Epithelial cell of proximal tubule (primary cell): ENCODE data around the gene RAD51. TPM values are rescaled to one million over a fixed set of nuclear protein-coding genes. Genes with fewer than 3 reads are reported as not detected.
"Not testable (repeated sequence)": the region's sequence is repeated elsewhere in the genome, so short reads cannot be mapped to it uniquely, and the experiment has no call there.

Source experiments
- DNase-seq: peaks from one replicate; pipeline ENCODE4 v3.0.0-alpha.2; 2011; ENCODE audit warnings: low read depth
- H3K4me3 ChIP-seq: 2 replicates; pipeline ENCODE4 v1.5.1; 2011; ENCODE audit warnings: low read depth, mild to moderate bottlenecking, low read length
- total RNA-seq: library from RNA; depleted of rRNA; stranded (reverse); fragments of >200 nt; gene quantifications from 2 replicates; pipeline ENCODE4 v1.2.3, GENCODE V29; 2015
- TF ChIP-seq, protein P1 (sequence below): conservative IDR thresholded peaks from 2 replicates; pipeline ENCODE4 v1.5.1; 2012; ENCODE audit warnings: low read depth, mild to moderate bottlenecking, low read length

RAD51 gene
- total RNA-seq: 19.5 and 20.8 TPM in 2 replicates

DNA sequence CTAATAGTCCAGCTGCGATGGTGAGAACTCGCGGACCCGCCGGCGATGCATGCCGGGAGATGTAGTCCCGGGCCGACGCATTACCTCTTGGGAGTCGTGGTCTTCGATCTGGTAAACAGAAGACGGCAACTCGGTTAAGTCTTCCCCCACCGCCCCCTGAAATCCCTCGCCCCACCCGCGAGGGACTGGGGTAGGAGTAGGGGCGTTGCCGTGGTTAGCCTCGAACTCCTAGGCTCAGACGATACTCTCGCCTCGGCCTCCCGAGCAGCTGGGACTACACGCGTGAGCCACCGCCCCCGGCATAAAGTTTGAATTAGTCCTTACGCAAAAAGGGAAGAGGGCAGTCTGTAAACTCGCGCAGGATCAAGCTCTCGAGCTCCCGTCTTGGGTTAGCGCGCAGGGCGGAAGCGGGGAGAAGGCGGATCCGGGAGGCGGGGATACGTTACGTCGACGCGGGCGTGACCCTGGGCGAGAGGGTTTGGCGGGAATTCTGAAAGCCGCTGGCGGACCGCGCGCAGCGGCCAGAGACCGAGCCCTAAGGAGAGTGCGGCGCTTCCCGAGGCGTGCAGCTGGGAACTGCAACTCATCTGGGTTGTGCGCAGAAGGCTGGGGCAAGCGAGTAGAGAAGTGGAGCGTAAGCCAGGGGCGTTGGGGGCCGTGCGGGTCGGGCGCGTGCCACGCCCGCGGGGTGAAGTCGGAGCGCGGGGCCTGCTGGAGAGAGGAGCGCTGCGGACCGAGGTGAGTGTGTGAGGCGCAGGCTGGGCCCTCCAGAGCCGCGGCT, at the start of gene RAD51:
RAD51 (plus strand) TSS at position 487 of the 781 bp plus-strand sequence. CDS start 3,585 bp downstream, outside the sequence.
- DNase-seq: peak; percentile 67
- H3K4me3 ChIP-seq: peak within 1 kb of the TSS; percentile 84
- TF ChIP-seq, protein P1, sequence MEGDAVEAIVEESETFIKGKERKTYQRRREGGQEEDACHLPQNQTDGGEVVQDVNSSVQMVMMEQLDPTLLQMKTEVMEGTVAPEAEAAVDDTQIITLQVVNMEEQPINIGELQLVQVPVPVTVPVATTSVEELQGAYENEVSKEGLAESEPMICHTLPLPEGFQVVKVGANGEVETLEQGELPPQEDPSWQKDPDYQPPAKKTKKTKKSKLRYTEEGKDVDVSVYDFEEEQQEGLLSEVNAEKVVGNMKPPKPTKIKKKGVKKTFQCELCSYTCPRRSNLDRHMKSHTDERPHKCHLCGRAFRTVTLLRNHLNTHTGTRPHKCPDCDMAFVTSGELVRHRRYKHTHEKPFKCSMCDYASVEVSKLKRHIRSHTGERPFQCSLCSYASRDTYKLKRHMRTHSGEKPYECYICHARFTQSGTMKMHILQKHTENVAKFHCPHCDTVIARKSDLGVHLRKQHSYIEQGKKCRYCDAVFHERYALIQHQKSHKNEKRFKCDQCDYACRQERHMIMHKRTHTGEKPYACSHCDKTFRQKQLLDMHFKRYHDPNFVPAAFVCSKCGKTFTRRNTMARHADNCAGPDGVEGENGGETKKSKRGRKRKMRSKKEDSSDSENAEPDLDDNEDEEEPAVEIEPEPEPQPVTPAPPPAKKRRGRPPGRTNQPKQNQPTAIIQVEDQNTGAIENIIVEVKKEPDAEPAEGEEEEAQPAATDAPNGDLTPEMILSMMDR: no peak

DNA sequence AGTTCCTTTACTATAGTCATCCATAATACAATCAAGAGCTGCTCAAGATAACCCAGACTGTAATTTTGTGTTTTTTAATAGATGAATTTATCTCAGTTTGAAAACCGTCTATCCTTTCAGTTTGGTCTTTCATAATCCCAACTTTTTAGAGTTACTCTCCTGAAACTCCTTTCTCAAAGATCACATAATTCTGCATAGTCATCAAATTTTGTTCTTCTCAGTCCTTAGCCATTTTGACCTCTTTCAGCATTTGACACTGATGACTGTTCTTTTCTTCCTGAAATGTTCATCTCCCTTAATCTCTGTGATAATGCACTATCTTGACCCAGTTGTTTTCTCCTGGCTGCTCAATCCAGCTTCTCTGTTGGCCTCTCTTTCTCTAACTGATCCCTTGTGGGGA, 47.5 kb upstream of the RAD51 start:
- TF ChIP-seq, protein P1: no peak
- DNase-seq: no peak
- H3K4me3 ChIP-seq: no peak overlapping the region

DNA sequence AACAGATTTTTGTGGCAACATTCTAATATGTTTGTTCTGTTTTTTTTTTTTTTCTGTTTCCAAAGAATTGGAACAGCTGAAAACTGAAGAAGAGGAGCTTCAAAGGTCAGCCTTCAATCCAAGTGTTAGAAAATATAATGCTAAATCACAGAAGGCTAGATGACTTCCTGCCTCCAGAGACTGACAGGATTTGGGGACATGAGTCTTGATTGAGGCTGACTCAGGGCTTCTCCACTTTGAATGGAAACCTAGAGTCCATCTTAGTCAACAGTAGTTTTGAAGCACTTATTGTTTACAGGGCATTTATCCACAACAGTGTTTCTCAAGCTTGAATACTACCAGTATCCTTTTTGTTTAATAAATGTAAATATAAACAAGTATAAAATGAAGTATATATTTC, 44.5 kb upstream of the RAD51 start:
- H3K4me3 ChIP-seq: no peak overlapping the region
- no peak for DNase-seq
- TF ChIP-seq, protein P1: no peak

DNA sequence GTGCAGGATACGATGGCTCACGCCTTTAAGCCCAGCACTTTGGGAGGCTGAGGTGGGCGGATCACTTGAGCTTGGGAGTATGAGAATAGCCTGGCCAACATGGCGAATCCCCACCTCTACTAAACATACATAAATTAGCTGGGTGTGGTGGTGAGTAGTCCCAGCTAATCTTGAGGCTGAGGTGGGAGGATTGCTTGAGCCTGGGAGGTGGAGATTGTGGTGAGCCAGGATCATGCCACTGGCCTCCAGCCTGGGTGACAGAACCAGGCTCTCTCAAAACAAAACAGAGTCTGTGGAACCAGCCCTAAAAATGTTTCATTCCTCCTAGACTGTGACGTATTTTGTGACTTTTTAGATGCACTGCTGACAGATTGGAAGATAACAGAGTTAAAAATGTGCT, 34.3 kb upstream of the RAD51 start:
- DNase-seq: no peak
- no peak overlapping the region for H3K4me3 ChIP-seq
- TF ChIP-seq, protein P1: no peak

DNA sequence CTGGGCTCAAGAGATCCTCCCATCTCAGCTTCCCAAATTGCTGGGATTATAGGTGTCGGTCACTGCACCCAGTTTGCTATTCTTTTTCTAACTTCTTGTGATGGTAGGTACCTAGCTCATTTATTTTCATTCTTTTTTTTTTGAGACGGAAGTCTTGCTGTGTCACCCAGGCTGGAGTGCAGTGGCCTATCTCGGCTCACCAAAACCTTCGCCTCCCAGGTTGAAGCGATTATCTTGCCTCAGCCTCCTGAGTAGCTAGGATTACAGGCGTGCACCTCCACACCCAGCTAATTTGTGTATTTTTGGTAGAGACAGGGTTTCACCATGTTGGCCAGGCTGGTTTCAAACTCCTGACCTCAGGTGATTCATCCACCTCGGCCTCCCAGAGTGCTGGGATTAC, 30.1 kb upstream of the RAD51 start:
- H3K4me3 ChIP-seq: no peak overlapping the region
- DNase-seq: no peak
- TF ChIP-seq, protein P1: no peak

DNA sequence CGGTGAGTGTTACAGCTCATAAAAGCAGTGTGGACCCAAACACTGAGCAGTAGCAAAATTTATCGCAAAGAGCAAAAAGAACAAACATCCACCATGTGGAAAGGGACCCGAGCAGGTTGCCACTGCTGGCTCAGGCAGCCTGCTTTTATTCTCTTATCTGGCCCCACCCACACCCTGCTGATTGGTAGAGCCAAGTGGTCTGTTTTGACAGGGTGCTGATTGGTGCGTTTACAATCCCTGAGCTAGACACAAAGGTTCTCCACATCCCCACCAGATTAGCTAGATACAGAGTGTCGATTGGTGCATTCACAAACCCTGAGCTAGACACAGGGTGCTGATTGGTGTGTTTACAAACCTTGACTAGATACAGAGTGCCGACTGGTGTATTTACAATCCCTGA, 18.7 kb upstream of the RAD51 start:
- H3K4me3 ChIP-seq: not testable (repeated sequence)

DNA sequence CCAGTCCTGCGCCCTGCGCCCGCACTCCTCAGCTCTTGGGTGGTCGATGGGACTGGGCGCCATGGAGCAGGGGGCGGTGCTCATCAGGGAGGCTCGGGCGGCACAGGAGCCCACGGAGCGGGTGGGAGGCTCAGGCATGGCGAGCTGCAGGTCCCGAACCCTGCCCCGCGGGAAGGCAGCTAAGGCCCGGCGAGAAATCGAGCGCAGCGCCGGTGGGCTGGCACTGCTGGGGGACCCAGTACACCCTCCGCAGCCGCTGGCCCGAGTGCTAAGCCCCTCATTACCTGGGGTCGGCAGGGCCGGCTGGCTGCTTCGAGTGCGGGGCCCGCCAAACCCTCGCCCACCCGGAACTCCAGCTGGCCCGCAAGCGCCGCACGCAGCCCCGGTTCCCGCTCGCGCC, 18.1 kb upstream of the RAD51 start:
- not testable (repeated sequence) for H3K4me3 ChIP-seq, DNase-seq

More for the DNA sequence above, 18.7 kb upstream of the RAD51 start:
- not testable (repeated sequence) for DNase-seq

DNA sequence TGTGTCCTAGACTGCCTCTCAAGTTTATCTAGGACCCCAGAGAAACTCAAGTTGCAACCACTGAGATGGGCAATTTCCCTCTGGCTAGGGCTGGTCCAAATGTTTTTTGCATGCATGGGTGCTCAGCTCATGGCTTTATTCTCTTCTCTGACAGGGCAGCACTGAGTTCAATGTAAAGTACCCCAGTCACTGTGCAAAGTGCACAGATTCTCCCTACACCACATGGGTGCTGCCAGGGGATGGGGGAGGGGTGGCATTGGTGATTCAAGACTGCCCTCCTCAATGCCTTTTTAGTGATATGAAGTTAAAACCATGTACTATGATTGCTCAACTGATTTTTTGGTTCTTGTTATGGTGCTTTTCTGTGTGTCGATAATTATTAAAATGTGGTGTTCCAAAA, 14.8 kb upstream of the RAD51 start:
- no peak for DNase-seq
- TF ChIP-seq, protein P1: no peak
- no peak overlapping the region for H3K4me3 ChIP-seq

DNA sequence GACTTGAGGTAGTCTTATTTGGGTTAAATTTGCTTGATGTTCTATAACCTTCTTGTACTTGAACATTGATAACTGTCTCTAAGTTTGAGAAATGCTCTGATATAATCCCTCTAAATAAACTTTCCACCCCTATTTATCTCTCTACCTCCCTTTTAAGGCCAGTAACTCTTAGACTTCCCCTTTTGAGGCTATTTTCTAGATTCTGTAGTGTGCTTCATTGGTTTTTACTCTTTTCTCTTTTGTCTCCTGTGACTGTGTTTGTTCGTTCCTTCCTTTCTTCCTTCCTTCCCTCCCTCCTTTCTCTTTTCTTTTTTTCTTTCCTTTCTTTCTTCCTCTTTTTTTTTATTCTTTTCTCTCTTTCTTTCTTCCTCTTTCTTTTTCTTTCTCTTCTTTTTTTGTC, 14.0 kb upstream of the RAD51 start:
- not testable (repeated sequence) for H3K4me3 ChIP-seq, DNase-seq
